HepG2 (cell line): ENCODE measurements around the gene LMNA. TPM values are rescaled to one million over a fixed set of nuclear protein-coding genes. Genes with fewer than 3 reads are reported as not detected.

Experiments
- ARID5B ChIP-seq: IDR thresholded peaks from 2 replicates; pipeline ENCODE4 v1.4.0; 2020; ENCODE audit warnings: mild to moderate bottlenecking, missing genetic modification reagents
- PRMT3 ChIP-seq: sonication (generic); formaldehyde crosslinking; IDR thresholded peaks from 2 replicates; pipeline ENCODE4 v1.8.1; 2022; ENCODE audit warnings: low read depth, mild to moderate bottlenecking, moderate library complexity, missing genetic modification reagents, borderline replicate concordance
- RAD21 ChIP-seq: fragments of 450-650 bp; formaldehyde crosslinking; IDR thresholded peaks from 2 replicates; pipeline ENCODE4 v1.5.0; 2020; ENCODE audit warnings: mild to moderate bottlenecking
- RBAK ChIP-seq: sonication (generic); formaldehyde crosslinking; IDR thresholded peaks from 2 replicates; pipeline ENCODE4 v1.5.1; 2020; ENCODE audit warnings: mild to moderate bottlenecking, missing genetic modification reagents
- TCF7 ChIP-seq: sonication (generic); IDR thresholded peaks from 2 replicates; pipeline ENCODE4 v1.6.1; 2016; ENCODE audit warnings: antibody characterized with exemption, low read depth
- THRA ChIP-seq: sonication (generic); formaldehyde crosslinking; IDR thresholded peaks from 2 replicates; pipeline ENCODE4 v1.4.0; 2020; ENCODE audit warnings: missing genetic modification reagents, borderline replicate concordance
- TRAFD1 ChIP-seq: sonication (generic); formaldehyde crosslinking; IDR thresholded peaks from 2 replicates; pipeline ENCODE4 v1.5.1; 2020; ENCODE audit warnings: missing genetic modification reagents, mild to moderate bottlenecking, borderline replicate concordance
- ZBTB4 ChIP-seq: sonication (generic); formaldehyde crosslinking; IDR thresholded peaks from 2 replicates; pipeline ENCODE4 v1.4.0; 2020; ENCODE audit warnings: missing genetic modification reagents, mild to moderate bottlenecking, borderline replicate concordance
- ZNF180 ChIP-seq: sonication (generic); formaldehyde crosslinking; IDR thresholded peaks from 2 replicates; pipeline ENCODE4 v1.4.0; 2020; ENCODE audit warnings: low read depth, missing genetic modification reagents, borderline replicate concordance
- ZNF20 ChIP-seq: sonication (generic); formaldehyde crosslinking; IDR thresholded peaks from 2 replicates; pipeline ENCODE4 v1.4.0; 2020; ENCODE audit warnings: mild to moderate bottlenecking, moderate library complexity, missing genetic modification reagents
- ZNF230 ChIP-seq: sonication (generic); formaldehyde crosslinking; IDR thresholded peaks from 2 replicates; pipeline ENCODE4 v1.4.0; 2020; ENCODE audit warnings: mild to moderate bottlenecking, missing genetic modification reagents
- ZNF460 ChIP-seq: sonication (generic); formaldehyde crosslinking; IDR thresholded peaks from 2 replicates; pipeline ENCODE4 v1.5.1; 2020; ENCODE audit warnings: missing genetic modification reagents, mild to moderate bottlenecking, borderline replicate concordance
- ZNF562 ChIP-seq: sonication (generic); formaldehyde crosslinking; IDR thresholded peaks from 2 replicates; pipeline ENCODE4 v1.8.0; 2022; ENCODE audit warnings: missing genetic modification reagents, borderline replicate concordance
- ZNF577 ChIP-seq: sonication (generic); formaldehyde crosslinking; IDR thresholded peaks from 2 replicates; pipeline ENCODE4 v1.4.0; 2020; ENCODE audit warnings: mild to moderate bottlenecking, low read depth, missing genetic modification reagents, borderline replicate concordance
- ZNF709 ChIP-seq: sonication (generic); formaldehyde crosslinking; IDR thresholded peaks from 2 replicates; pipeline ENCODE4 v1.5.0; 2020; ENCODE audit warnings: mild to moderate bottlenecking, missing genetic modification reagents
- ZNF747 ChIP-seq: sonication (generic); formaldehyde crosslinking; IDR thresholded peaks from 2 replicates; pipeline ENCODE4 v1.8.1; 2023; ENCODE audit warnings: missing genetic modification reagents, mild to moderate bottlenecking, borderline replicate concordance
- ZNF782 ChIP-seq: sonication (generic); formaldehyde crosslinking; IDR thresholded peaks from 2 replicates; pipeline ENCODE4 v1.4.0; 2020; ENCODE audit warnings: missing genetic modification reagents, mild to moderate bottlenecking, borderline replicate concordance
- polyA plus RNA-seq, 8 experiments: library from polyadenylated mRNA; depleted of rRNA in 3 of 8; stranded (reverse) in 7 of 8; unstranded in 1 of 8; fragments of >200 nt; fragmentation: Illumina TruSeq in 4 of 8; extraction: Trizol in 4 of 8; gene quantifications; 2 replicates each; pipeline versions ENCODE4 v1.2.1 to v1.2.3, GENCODE V29; 2011 to 2016; ENCODE audit warnings: low read depth in 4 of 8, missing spikeins in 1 of 8, mixed read lengths in 1 of 8; ENCODE audit not compliant: insufficient read depth in 1 of 8
- total RNA-seq, 5 experiments: library from RNA; depleted of rRNA; stranded (reverse); fragments of >200 nt; fragmentation: Illumina TruSeq; extraction: Trizol; gene quantifications; 2 replicates each; pipeline ENCODE4 v1.2.3, GENCODE V29; 2016; ENCODE audit warnings: low read depth in 1 of 5

Gene LMNA
- total and polyA plus RNA-seq, 2 of the 13 experiments (the other 11 are each of a cell fraction or from before 2014, with no cell fraction given): 107 to 225 TPM

- TF ChIP-seq ARID5B (peak; percentile 26; the same call in 1 of the 2 replicates), ZNF782 (CRISPR knock-in tag) (no peak), ZNF180 (CRISPR knock-in tag) (no peak), TRAFD1 (CRISPR knock-in tag) (no peak), ZNF460 (CRISPR knock-in tag) (no peak), RAD21 (peak; percentile 93), ZNF20 (CRISPR knock-in tag) (no peak), TCF7 (no peak), ZBTB4 (CRISPR knock-in tag) (no peak), ZNF709 (no peak), ZNF230 (CRISPR knock-in tag) (no peak), PRMT3 (CRISPR knock-in tag) (no peak), RBAK (CRISPR knock-in tag) (0 out of 2 replicates have a peak, but pooled peaks have one; percentile 5), ZNF577 (no peak), ZNF747 (CRISPR knock-in tag) (no peak), ZNF562 (no peak), THRA (CRISPR knock-in tag) (no peak)
These were observed 23.7 kb upstream of the LMNA start (continued) for GRCh38 chr1:156090840-156091188.
